Chondrocyte (in vitro differentiated cells): Measurements from ENCODE around the gene ZFYVE9. TPM values are rescaled to one million over a fixed set of nuclear protein-coding genes. Genes with fewer than 3 reads are reported as not detected.
"Not testable (repeated sequence)": the region's sequence is repeated elsewhere in the genome, so short reads cannot be mapped to it uniquely, and the experiment has no call there.

ENCODE experiments used
- DNase-seq: peaks from one replicate; pipeline ENCODE4 v3.0.0; 2021; ENCODE audit warnings: mixed read lengths, low spot score
- H3K27ac Mint-ChIP-seq: one replicate; pipeline ENCODE4 v1.8.0; 2021; ENCODE audit warnings: mild to moderate bottlenecking, moderate library complexity, mixed read lengths; ENCODE audit not compliant: unreplicated experiment
- H3K27me3 Mint-ChIP-seq: 2 replicates; pipeline ENCODE4 v1.8.0; 2021; ENCODE audit warnings: low read depth, mixed read lengths
- H3K36me3 Mint-ChIP-seq: 2 replicates; pipeline ENCODE4 v1.8.0; 2021; ENCODE audit warnings: low read depth, mixed read lengths
- H3K4me1 Mint-ChIP-seq: 2 replicates; pipeline ENCODE4 v1.8.0; 2021; ENCODE audit warnings: low read depth, mild to moderate bottlenecking, mixed read lengths
- H3K4me3 Mint-ChIP-seq: one replicate; pipeline ENCODE4 v1.8.0; 2021; ENCODE audit warnings: mild to moderate bottlenecking, moderate library complexity, mixed read lengths; ENCODE audit not compliant: unreplicated experiment
- H3K9me3 Mint-ChIP-seq: 2 replicates; pipeline ENCODE4 v1.8.0; 2021; ENCODE audit warnings: low read depth, mixed read lengths
- total RNA-seq: library from RNA; stranded (reverse); gene quantifications from 3 replicates; pipeline ENCODE4 v1.2.1, GENCODE V29; 2021
- TF ChIP-seq, protein P1 (sequence below): fragments of 200-600 bp; sonication (generic); IDR thresholded peaks from 2 replicates; pipeline ENCODE4 v1.5.0; 2021; ENCODE audit warnings: antibody characterized with exemption, mild to moderate bottlenecking, moderate library complexity

Gene ZFYVE9
- total RNA-seq, 1 donor from 2014 or later = 20.9 TPM

DNA sequence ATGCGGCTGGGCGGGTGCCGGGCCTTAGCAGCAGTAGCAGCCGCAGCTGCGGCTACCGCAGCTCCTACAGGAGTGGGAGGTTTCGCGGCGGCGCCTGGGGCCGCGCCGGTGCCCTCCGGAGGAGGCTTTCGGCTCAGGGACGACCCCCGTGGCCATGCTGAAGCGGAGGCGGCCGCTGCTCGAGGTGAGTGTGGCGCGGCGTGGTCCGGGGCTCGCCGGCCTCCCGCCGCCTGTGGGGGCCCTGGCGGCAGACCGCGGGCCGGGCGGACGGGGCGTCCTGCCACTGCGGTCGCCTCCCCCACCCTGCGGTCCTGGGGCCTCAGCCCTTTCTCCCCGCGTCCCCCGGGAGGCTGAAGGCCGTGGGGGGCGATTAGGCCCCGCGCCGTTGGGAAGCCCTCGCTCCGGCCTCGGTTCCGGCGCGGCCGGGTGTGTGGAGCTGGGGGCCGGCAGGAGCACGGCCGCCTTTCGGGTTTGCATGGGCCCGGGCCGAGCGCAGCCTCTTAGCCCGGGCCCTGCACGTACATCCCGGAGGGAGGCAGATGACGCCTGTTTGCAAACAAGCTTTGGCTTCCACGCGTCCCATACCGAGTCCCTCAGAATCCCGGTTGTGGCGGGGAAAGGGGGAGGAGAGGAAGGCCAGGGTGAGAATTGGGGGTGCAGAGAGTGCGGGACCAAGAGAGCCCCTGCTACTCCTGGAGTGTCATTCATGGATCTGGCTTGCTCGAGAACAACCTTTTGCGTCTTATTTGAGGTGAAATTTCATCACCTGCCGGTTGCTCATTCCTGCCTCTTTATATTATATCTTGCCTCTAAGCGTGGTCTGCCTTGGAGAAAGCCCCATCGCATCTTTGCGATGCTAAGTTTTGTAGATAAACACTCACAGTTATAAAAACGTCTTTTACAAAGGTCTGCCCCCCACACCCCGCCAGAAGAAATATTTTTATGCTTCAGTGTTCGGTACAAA is 613 bp downstream of the ZFYVE9 start:
- no peaks in the 10 kb centered on the region for H3K36me3 Mint-ChIP-seq
- H3K9me3 Mint-ChIP-seq = no peaks in the 10 kb centered on the region
- peak overlapping the region; percentile 95 for H3K27ac Mint-ChIP-seq
- peak overlapping the region; percentile 84 for H3K4me3 Mint-ChIP-seq
- peaks cover 32% of the 10 kb centered on the region for H3K4me1 Mint-ChIP-seq
- no peaks in the 10 kb centered on the region for H3K27me3 Mint-ChIP-seq
- no peak for DNase-seq
- TF ChIP-seq, protein P1, sequence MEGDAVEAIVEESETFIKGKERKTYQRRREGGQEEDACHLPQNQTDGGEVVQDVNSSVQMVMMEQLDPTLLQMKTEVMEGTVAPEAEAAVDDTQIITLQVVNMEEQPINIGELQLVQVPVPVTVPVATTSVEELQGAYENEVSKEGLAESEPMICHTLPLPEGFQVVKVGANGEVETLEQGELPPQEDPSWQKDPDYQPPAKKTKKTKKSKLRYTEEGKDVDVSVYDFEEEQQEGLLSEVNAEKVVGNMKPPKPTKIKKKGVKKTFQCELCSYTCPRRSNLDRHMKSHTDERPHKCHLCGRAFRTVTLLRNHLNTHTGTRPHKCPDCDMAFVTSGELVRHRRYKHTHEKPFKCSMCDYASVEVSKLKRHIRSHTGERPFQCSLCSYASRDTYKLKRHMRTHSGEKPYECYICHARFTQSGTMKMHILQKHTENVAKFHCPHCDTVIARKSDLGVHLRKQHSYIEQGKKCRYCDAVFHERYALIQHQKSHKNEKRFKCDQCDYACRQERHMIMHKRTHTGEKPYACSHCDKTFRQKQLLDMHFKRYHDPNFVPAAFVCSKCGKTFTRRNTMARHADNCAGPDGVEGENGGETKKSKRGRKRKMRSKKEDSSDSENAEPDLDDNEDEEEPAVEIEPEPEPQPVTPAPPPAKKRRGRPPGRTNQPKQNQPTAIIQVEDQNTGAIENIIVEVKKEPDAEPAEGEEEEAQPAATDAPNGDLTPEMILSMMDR = peak; percentile 62

DNA sequence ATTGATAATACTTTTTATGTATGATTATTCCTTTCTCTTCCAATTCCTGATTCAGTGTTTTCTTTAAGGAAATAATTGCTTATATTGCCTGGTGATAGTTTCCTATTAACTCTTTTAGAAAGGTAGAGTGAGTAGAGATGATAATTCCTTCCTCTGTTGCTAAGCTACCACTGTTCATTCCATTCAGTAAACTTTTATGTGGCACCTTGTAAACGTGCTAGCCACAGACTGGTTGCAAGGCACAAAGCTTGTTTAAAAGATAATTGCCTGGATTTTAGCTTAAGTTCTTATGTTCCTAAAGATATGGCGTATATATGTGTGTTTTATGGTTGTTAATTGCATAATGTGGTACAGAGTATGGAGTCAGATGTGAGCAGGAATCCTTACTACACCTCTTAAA is 3.2 kb downstream of the ZFYVE9 start:
- peaks cover 23% of the 10 kb centered on the region for H3K4me1 Mint-ChIP-seq
- H3K27me3 Mint-ChIP-seq = no peaks in the 10 kb centered on the region
- H3K27ac Mint-ChIP-seq = no peak overlapping the region
- no peak for DNase-seq
- TF ChIP-seq, protein P1 = no peak
- no peak overlapping the region for H3K4me3 Mint-ChIP-seq
- H3K36me3 Mint-ChIP-seq = no peaks in the 10 kb centered on the region
- H3K9me3 Mint-ChIP-seq = no peaks in the 10 kb centered on the region

DNA sequence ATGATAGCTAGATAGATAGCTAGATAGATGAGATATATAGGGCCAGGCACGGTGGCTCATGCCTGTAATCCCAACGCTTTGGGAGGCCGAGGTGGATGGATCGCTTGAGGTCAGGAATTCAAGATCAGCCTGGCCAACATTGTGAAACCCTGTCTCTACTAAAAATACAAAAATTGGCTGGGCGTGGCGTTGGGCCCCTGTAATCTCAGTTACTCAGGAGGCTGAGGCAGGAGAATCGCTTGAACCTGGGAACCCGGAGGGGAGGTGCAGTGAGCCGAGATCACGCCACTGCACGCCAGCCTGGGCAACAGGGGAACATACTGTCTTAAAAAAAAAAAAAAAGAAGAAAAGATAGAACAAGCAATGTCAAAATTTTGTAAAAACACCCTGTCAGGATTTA is 8.6 kb downstream of the ZFYVE9 start:
- not testable (repeated sequence) for H3K36me3 Mint-ChIP-seq, DNase-seq, H3K4me1 Mint-ChIP-seq, H3K27me3 Mint-ChIP-seq, H3K27ac Mint-ChIP-seq, H3K4me3 Mint-ChIP-seq, H3K9me3 Mint-ChIP-seq

DNA sequence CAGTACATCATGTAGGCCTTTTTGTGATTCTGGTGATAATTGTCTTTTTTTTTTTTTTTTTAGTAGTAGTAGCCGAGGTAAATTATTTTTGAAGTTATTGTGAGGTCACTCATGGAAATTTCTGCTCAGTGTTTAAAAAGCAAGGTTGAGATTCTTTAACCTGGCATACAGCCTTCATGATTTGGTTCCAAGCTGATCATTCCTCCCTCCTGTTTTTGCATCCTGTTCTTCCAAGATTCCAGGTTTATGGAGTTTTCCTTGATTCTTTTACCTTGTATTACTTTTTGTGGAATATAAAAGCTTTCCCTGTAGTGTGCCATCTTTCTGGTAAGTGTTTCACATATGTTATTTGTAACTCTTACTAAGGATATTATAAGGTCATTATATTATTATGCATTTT is 9.1 kb downstream of the ZFYVE9 start:
- no peak overlapping the region for H3K4me3 Mint-ChIP-seq
- peak overlapping the region; percentile 18 for H3K27ac Mint-ChIP-seq
- TF ChIP-seq, protein P1 = no peak
- H3K9me3 Mint-ChIP-seq = no peaks in the 10 kb centered on the region
- H3K4me1 Mint-ChIP-seq = peaks cover 9% of the 10 kb centered on the region
- H3K27me3 Mint-ChIP-seq = no peaks in the 10 kb centered on the region
- DNase-seq = no peak
- H3K36me3 Mint-ChIP-seq = no peaks in the 10 kb centered on the region

DNA sequence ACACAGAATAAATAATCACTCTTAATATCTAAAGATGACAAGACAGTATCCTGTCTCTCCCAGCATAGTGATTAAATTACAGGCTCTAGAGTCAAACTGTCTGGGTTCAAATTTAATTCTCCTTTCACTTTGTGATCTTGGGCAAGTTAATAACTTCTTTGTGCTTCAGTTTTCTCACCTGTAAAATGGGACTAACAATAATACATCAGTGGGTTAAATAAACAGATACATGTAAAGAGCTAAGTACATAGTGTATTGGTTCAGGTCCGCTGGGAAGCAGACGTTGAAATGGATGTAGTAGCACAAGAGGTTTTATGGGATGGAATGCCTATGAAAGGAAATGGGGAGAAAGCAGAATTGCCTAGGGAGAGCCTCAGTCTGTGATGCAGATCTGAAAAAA is 10.7 kb downstream of the ZFYVE9 start:
- H3K4me3 Mint-ChIP-seq = no peak overlapping the region
- no peaks in the 10 kb centered on the region for H3K9me3 Mint-ChIP-seq
- H3K36me3 Mint-ChIP-seq = no peaks in the 10 kb centered on the region
- H3K27me3 Mint-ChIP-seq = no peaks in the 10 kb centered on the region
- no peak for DNase-seq
- TF ChIP-seq, protein P1 = no peak
- H3K27ac Mint-ChIP-seq = no peak overlapping the region
- peaks cover 9% of the 10 kb centered on the region for H3K4me1 Mint-ChIP-seq
